ENCODE data around the gene ARHGAP45.
A peak's percentile ranks its signal among the peaks of the same experiment; 100 is the strongest.
"Not testable (repeated sequence)": the region's sequence is repeated elsewhere in the genome, so short reads cannot be mapped to it uniquely, and the experiment has no call there.

ARHGAP45 gene

DNA sequence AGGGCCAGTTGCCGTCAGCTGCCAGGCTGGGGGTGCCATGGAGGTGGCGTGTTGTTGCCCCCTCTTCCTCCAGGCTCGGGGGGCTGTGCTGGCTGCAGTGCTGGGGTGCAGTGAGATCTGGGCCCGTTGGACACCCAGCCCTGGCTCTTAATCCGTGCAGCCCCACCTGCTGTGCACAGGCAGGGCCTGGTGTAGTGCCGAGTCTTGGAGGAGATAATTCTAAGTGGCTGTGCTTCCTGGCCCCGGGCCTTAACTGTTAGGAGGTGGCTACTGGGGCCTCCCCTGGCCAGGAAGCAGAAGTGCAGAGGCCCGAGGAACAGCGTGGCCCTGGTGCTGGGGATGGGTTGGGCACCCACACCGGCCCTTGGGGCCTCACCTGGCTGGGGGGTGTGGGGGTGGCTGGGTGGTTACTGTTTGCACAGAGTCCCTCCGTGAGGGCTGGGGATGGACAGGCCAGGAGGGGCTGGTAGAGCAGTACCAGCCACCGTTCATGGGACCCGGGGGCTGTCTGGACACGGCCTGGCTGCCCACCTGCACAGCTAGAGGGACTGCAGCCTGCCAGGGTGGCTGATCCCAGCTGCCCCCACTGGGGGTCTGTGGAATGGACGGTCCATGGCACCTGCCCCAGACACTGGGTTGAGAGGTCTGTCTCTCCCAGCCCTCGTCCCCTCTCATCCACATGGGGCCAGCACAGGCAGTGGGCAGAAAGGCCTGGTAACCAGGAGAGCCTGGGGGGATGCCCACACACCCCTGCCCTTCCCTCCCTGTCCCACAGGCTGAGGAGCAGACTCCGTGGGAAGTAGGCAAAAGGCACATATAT lies 40.1 kb downstream of the ARHGAP45 start:
- DNase-seq = no peak

DNA sequence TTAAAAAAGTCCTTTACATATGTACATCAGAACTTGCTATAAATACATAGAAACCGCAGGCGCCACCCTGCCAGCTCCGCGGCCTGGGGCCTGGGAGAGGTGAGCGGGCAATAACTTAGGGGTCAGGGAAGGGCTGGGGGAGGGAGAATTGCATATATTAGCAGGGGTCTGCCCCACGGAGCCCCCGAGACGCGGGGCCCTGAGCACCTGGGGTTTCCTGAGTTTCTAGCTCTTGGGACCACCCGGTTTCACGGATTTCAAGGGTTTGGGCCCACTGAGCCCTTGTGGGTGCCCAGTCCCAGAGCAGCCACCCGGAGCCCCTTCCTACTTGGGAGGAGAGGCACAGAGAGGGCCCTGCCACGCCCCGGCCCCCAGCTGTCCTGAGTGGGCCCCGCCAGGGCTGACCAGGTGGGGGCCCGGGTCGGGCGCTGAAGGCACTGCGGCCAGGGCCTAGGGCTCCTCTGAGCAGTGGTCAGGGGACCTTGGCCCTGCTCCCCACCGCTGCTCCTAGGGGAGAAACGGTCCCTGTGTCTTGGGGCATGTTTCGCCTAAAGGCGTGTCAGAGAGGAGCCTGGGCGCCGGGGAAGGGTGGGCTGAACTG lies 40.8 kb downstream of the ARHGAP45 start:
- no peak for DNase-seq

DNA sequence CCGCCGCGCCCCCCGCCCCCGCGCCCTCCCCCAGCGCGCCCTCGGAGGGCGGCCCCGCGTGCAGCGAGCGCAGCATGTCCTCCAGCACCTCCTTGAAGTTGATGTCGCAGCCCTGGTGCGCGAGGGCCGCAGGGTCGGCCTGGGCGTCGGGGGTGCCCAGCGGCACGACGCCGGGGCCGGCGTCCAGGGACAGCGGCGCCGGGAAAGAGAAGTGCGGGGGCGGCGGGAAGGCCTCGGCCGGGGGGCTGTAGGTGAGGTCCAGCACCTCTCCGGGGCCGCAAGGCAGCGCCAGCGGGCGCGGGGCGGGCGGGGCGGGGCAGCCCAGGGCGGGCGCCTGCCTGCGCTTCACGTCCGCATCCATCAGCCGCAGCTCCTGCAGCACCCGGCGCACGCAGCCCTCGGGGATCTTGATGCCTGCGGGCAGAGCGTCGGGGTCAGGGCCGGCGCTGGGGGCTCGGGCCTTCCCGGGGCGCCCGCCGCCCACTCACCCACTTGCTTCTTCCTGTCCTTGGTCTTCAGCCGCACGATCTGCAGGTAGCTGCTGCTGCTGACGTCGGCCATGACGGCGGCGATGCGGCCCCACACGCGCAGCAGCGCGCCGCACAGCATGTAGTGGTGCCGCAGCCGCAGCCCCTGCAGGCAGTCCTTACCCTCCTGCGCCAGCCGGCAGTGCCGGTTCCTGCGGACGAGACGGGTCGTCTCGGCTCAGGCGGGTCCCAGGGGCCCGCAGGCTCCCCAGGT lies 41.5 kb downstream of the ARHGAP45 start:
- no peak for DNase-seq

GRCh38 chr19:1109032-1109551 lies 42.1 kb downstream of the ARHGAP45 start:
- no peak for DNase-seq

GRCh38 chr19:1109697-1110671 lies 43.0 kb downstream of the ARHGAP45 start:
- no peak for DNase-seq

DNA sequence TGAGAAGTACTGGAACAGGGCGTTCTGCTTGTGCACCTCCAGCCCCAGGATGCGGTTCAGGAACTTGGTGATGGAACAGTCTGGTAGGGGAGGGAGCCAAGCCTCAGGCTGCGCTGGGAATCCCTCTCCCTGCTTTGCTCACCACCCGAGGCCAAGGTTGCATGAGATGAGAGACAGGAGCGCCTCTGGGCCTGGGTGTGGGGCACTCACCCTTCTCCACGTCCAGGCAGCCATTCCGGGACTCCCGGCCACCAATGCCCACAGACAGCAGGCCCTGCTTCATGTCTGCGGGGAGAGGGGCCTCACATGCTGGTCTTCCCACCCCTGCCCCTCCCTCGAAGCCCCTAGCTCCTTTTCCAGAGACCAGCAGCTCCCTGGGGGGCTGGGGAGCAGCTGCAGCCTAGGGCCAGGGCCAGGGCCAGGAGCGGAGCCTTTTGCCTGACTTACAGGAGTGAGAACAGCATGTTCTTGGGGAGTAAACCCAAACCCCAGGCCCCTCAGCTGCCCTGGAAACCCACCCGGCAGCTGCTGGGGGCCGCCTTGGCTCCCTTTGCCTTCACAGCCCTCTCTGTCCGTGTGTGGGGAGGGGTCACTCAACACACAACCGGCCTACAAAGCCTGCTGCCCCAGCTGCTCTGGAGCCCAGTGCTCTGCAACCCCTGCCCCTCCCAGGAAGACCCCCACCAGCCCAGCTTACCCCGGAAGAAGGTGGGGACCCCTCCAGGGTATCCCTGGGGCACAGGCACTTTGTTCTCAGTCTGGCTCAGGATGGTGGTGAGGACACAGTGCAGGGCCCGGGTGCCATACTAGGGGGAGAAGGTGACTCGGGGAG lies 44.1 kb downstream of the ARHGAP45 start:
- no peak for DNase-seq

DNA sequence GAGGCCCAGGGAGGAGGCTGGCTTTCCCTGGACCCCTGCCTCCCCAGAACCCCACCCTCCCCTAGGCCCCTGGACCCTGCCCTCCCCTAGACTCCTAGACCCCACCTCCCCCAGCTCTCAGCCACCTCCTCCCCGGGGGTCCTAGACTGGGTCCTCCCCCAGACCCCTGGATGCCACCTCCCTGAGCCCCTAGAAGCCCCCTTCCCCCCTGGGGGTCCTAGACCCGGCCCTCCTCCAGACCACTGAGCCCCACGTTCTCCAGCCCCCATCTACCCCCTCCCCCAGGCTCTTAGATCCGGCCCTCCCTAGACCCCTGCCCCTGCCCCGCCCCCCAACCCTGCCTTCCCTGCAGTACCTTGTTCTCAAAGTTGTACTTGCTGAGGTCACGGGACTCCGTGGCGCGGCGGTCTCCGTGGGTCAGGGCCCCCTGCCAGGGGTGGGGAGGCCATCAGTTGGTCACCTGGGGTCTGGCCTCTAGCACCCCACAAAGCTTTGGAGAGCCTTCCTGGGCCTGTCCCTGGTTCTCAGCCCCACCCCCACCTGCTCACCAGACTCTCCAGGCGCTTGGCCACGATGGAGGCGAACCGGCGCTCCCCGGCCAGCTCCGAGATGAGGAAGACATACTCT lies 44.8 kb downstream of the ARHGAP45 start:
- no peak for DNase-seq

- DNase-seq = no peak
Measured at GRCh38 chr19:1112268-1113029, 45.5 kb downstream of the ARHGAP45 start.

GRCh38 chr19:1113030-1113985 lies 46.3 kb downstream of the ARHGAP45 start:
- DNase-seq = peak; percentile 88

GRCh38 chr19:1113986-1114483 lies 47.1 kb downstream of the ARHGAP45 start:
- no peak for DNase-seq

DNA sequence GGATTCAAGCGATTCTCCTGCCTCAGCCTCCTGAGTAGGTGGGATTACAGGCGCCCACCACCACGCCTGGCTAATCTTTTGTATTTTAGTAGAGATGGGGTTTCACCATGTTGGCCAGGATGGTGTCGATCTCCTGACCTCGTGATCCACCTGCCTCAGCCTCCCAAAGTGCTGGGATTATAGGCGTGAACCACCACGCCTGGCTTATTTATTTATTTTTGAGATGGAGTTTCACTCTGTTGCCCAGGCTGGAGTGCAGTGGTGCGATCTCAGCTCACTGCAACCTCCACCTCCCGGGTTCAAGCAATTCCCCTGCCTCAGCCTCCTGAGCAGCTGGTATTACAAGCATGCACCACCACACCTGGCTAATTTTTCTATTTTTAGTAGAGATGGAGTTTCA lies 47.8 kb downstream of the ARHGAP45 start:
- not testable (repeated sequence) for DNase-seq

DNA sequence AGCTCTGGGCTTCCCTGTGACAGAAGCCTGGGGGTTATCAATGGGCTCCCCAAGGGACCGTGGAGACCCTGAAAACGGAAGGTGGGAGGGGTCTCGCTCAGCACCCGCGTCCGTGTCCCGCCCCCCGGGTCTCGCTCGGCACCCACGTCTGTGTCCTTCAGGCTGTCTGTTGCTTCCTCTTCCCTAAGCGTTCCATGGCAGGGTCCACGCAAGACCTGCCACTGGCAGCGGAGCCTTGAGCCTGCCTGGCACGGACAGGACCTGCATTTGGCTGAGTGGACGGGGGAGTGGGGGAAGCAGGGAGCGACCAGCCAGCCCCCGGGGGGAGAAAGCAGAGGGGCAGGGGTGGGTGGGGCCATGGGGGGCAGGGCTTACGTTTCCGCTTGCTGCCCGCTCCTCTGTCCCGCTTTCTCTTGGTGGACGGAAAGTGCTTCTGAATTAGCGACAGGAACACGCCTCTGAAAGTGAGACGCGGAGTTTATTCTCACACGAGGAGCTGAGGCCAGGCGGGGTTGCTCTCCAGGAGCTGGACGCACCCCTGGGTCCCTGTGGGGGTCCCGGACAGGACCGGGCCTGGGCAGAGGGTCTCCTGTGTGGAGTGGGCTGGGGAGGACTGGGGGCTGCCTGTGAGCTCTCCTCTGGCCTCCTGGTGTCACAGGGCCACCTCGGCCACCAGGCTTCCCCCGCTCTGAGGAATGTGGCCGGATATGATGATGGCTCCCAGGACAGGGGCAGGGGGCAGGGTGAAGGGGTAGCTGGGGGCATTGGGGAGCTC lies 48.9 kb downstream of the ARHGAP45 start:
- DNase-seq = no peak

GRCh38 chr19:1116726-1117581 lies 50.0 kb downstream of the ARHGAP45 start:
- no peak for DNase-seq

- no peak for DNase-seq
Measured at GRCh38 chr19:1117654-1118053, 50.7 kb downstream of the ARHGAP45 start.

DNA sequence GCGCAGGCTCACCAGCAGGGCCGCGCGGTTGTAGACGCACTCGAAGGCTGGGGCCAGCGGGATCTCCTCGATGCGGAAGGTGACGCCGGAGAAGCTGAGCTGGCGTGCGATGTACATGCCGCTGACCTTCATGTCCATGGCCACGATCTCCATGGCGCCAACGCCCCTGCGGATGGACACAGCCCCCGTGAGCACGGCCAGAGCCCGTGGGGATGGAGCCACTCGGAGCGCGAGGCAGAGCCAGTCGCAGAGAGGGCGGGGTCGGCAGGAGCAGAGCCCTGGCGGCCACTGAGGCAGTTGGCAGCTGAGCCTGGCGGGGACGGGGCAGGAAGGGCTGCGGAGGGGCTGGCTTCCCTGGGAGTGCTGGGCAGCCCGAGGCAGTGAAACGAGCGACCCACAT lies 52.0 kb downstream of the ARHGAP45 start:
- DNase-seq = peak; percentile 14

DNA sequence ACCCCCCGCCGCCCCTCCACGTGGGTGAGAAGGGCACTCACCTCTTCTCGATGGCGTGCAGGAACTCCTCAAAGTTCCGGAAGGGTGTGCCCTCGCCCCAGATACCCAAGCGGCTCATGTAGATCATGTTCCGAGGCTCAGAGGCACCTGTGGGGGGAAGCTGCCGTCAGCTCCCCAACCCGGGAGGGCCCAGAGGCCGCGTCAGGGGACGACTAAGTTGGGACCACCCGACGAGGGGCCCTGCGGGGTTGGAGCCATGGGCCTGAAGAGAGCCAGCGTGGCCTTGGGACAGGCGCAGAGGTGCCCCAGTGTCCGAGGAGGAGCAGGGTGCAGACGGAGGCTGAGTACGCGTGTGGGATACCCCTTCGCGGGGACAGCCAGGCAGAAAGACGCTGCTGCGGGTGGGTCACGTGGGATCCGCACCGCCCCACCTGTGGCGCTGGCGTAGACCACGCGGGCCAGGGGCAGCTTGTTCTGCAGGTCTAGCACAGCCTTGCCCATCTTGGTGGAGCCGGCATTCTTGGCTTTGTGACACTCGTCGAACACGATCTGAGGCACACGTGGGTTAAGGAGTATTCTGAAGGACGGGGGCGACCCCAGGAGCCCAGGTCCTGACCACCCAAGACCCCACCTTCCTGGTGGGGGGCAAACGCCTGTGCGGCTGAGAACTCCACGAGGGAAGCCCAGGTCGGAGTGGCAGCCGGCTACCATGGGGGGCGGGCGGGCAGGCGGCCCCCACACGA lies 52.7 kb downstream of the ARHGAP45 start:
- peak; percentile 15 for DNase-seq

Measured in activated CD8-positive, alpha-beta memory T cell treated with anti-CD3 and anti-CD28 coated beads, Interleukin-2, amount 50 U/mL, for 4 hours (primary cell).